NCI-H345 treated with DMSO at 0.1 percent for 48 hours (cell line): ENCODE measurements around the gene EIF2AK2.
A peak's percentile ranks its signal among the peaks of the same experiment; 100 is the strongest.
"Not testable (repeated sequence)": the region's sequence is repeated elsewhere in the genome, so short reads cannot be mapped to it uniquely, and the experiment has no call there.

Experiments used
- DNase-seq: peaks from one replicate; lab custom pipeline; 2025; ENCODE audit not compliant: unreplicated experiment; lab: John Stamatoyannopoulos, UW

EIF2AK2 gene

DNA sequence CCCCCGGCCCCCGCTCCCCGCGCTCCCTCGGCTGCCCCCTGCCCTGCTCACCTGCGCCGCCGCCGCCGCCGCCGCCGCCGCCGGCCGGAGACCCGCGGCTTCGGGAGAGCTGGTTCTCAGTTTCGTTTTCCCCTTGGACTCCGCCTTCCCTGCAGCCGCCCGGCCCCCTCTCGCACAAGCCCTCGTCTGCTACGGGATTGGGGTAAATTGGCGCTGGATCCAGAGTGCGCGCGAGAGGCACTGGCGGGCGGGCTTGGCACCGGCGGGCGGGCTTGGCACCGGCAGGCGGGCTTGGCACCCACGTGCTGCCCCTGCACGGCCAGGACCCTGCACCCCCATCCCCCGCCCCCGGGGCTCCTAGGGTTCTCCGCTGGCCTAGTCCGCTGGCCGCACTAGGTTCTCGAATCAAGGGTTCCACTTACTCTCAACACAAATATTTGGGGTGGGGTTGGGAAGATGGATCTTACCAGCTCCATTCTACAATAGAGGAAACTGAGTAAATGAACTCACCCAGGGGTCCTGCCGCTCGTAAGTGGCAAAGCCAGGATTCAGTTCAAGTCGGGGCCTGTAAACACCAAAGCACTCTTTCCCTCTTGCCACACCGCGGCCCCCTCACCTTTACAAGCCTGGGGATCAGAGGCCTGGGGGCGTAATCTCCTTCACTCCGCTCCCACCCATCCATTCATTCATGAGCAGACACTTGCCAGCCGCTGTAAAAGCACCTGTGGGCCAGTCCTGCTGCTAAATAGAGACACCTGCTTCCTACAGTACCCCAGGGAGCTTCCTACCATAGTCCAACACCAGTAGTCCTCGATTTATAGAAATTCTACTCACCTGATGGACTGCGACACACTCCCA lies at the start of gene EIF2AK2:
Gene EIF2AK2 (minus strand): TSS at position 124 of the 858 bp plus-strand sequence. CDS start 9,174 bp downstream, outside the sequence.
- peak; percentile 74 for DNase-seq

- no peak for DNase-seq
Observed at GRCh38 chr2:37205689-37206341, 49.0 kb upstream of the EIF2AK2 start.

GRCh38 chr2:37205071-37205661 lies 48.4 kb upstream of the EIF2AK2 start:
- not testable (repeated sequence) for DNase-seq

GRCh38 chr2:37203708-37204107 lies 46.9 kb upstream of the EIF2AK2 start:
- no peak for DNase-seq

DNA sequence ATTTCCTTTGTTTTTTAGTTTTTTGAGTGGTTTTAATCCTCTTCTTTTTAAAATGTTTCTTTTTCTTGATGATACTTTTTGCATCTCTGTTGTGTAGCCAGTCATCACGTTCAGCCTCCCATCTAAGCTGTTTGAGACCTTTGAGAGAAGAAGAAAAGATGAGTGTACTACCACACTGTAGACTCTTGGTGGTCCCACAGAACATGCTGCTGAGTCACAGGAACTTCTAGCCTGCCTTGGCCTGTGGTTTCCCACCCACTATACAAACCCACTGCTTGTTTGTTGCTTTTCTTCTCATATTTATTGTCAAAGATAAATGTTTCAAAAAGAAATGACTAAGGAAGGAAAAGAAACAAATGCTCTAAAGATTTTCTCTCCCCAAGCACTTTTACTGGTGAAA lies 45.0 kb upstream of the EIF2AK2 start:
- DNase-seq = no peak

DNA sequence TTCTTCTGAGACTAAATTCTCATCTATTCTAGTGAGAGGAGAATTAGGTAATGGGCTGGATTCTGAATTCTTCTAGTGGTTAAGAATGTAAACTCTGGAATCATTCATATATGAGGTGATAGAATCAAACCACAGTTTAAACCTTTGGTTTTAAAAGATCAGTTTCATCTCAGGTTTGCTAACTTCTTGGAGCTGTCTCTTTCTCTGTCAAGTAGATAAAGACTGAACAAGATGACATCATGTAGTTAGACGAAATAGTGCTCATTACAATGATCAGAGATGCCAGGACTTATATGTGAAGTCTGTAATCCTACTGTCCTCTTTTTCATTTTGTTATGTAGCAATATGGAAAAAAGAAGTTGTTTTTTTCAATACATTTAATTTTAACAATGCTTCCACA lies 44.4 kb upstream of the EIF2AK2 start:
- DNase-seq = no peak

- no peak for DNase-seq
Observed at GRCh38 chr2:37198681-37199065, 41.9 kb upstream of the EIF2AK2 start.

DNA sequence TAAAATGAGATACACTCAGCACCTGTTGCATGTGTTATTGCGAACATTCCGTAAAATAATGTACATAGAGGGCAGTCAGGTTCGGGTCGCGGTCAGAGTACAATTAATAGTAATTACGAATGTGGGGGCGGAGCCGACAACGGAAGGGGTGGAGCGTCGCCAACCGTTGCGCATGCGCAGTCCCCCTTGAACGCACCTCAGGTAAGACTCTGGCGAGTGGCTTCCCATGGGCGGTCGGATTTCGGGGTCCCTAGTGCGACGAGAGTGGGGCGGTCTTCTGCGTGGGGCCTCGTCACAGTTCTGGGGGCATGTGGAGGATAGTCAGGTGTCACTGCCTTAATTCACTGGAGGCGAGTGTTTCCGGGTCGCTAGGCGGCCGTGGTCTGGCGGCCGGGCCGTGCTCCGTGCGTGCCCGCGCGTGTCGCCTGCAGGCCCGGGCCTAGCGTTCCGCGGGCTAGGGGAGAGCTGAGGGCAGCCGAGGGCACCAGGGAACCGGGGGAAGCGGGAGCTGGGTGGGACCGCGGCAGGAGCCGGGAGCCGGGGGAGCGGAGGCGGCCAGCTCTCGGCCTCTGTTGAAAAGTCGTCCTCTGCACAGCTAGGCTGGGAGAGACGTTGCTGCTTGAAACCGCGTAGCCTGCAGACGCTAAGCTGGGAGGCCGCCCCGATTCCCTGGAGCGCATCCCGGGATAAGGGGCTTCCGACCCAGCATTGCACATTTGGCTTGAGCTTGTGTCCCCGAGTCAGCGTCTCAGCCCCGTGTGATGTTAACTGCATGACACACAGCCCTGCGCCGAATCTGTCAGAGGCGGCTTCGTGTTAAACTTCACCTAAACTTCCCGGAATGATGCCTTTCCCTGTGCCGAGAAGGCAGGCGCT lies 39.8 kb upstream of the EIF2AK2 start, which contains the start of gene CEBPZOS:
Gene CEBPZOS (plus strand): TSS at position 177 of the 876 bp plus-strand sequence. CDS start 3,209 bp downstream, outside the sequence.
- peak; percentile 75 for DNase-seq

DNA sequence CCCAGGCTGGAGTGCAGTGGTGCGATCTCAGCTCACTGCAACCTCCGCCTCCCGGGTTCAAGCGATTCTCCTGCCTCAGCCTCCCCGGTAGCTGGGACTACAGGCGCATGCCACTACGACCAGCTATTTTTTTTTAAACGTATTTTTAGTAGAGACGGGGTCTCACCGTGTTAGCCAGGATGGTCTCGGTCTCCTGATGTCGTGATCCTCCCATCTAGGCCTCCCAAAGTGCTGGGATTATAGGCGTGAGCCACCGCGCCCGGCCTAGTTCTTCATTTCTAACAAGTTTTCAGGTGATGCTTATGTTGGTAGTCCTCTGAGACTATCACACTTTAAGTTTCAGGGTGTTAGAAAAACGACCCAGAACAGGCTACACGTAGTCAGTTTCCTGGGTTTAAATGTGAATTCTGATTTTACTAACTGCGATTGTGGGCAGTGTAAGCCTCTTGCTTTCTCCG lies 39.1 kb upstream of the EIF2AK2 start:
- not testable (repeated sequence) for DNase-seq

GRCh38 chr2:37192551-37192950 lies 35.8 kb upstream of the EIF2AK2 start:
- DNase-seq = no peak

DNA sequence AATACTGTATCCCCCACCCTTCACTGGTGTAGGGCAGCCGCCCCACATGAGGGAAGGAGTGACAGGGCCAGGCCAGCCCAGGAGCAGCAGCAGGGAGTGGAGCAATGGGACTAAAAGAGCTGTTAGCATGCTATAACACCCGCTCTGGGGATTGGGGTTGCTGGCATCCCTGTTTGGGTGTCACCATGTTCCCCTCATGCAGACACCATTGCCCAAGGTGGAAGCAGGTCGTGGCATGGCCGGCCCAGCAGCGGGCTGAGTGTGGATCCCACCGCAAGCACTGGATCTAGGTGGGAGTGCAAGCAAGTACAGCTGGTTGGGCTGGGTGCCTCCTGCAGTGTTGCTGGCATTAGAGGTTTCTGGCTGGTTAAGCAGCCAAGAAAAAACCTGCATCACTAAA lies 35.0 kb upstream of the EIF2AK2 start:
- no peak for DNase-seq

- DNase-seq = no peak
Observed at GRCh38 chr2:37191253-37191652, 34.5 kb upstream of the EIF2AK2 start.

GRCh38 chr2:37190290-37190689 lies 33.5 kb upstream of the EIF2AK2 start:
- no peak for DNase-seq

GRCh38 chr2:37189452-37190153 lies 32.8 kb upstream of the EIF2AK2 start:
- no peak for DNase-seq

GRCh38 chr2:37188570-37188969 lies 31.8 kb upstream of the EIF2AK2 start, which contains the start of gene SULT6B1:
TSS of gene SULT6B1 (minus strand) at chr2:37188670. CDS start at chr2:37188640, 30 bp downstream.
- DNase-seq = no peak

- DNase-seq = no peak
Observed at GRCh38 chr2:37181726-37182684, 25.2 kb upstream of the EIF2AK2 start.

GRCh38 chr2:37180640-37181039 lies 23.9 kb upstream of the EIF2AK2 start:
- DNase-seq = no peak

- DNase-seq = no peak
Observed at GRCh38 chr2:37180006-37180639, 23.3 kb upstream of the EIF2AK2 start.
